ENCODE data around the gene FARSA. TPM values are rescaled to one million over a fixed set of nuclear protein-coding genes. Genes with fewer than 3 reads are reported as not detected.
A peak's percentile ranks its signal among the peaks of the same experiment; 100 is the strongest.

The FARSA gene
- total and polyA plus RNA-seq, 2 of the 13 experiments (the other 11 are each of a cell fraction or from before 2014, with no cell fraction given), result 25.9 to 72.0 TPM

DNA sequence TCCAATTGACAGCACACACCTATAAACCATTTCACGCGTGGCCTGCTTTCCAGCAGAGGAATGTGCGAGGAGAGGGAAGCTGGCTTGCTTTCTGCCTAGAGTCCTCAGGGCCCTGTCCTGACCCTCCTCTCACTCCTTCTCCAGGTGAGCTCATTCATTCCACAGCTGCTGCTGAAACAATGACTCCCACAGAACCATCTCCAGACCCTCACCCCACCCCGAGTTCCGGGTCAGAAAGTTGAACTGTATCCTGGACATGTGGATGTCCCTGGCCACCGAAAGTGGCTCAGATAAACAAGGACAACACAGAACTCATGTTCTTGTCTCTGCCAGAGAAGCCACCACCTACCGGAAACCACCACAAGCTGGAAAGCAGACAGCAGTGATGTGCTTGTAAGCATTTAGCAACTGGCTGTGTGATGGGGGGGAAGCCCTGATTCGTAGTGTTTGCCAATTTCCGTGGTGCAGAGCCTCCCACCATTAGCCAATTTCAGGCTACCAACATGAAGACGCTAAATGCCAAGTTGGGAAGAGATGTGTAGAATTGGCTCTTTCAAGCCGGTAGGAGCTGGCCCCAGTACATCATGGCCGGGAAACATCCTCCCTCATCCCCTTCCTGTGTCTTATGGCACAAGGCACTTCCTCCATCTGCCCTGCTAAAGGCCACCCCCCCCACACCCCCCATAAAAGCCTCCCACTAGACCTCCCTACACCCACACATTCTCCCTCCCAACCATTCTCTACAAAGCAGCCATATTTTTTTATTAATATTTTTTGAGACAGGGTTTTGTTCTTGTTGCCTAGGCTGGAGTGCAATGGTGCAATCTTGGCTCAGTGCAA lies 19.4 kb downstream of the FARSA start (continued):
- TF ChIP-seq ZNF510 (CRISPR knock-in tag; IDR thresholded peaks at IDR 0.05; ENCODE audit: low read depth) (no peak), RXRA (CRISPR knock-in tag; IDR thresholded peaks at IDR 0.05) (no peak), IRF2 (CRISPR knock-in tag; IDR thresholded peaks at IDR 0.05) (no peak), ZNF788 (CRISPR knock-in tag; IDR thresholded peaks at IDR 0.05; ENCODE audit: borderline replicate concordance) (no peak), MEIS1 (CRISPR knock-in tag; IDR thresholded peaks at IDR 0.05; ENCODE audit: borderline replicate concordance) (no peak), HDAC1 (CRISPR knock-in tag; IDR thresholded peaks at IDR 0.05) (0 out of 2 replicates have a peak, but pooled peaks have one; percentile 27), PAWR (CRISPR knock-in tag; IDR thresholded peaks at IDR 0.05; ENCODE audit: borderline replicate concordance) (no peak), ETV5 (CRISPR knock-in tag; IDR thresholded peaks at IDR 0.05; ENCODE audit: borderline replicate concordance) (peak; percentile 76; the same call in 1 of the 2 replicates), IRX3 (CRISPR knock-in tag; IDR thresholded peaks at IDR 0.05; ENCODE audit: borderline replicate concordance, low read depth) (no peak), ZNF34 (CRISPR knock-in tag; IDR thresholded peaks at IDR 0.05; ENCODE audit: borderline replicate concordance) (no peak), ELF3 (CRISPR knock-in tag; IDR thresholded peaks at IDR 0.05) (peak; percentile 53), GLMP (CRISPR knock-in tag; IDR thresholded peaks at IDR 0.05; ENCODE audit: borderline replicate concordance) (no peak), LCORL (IDR thresholded peaks at IDR 0.05) (no peak), LCORL (CRISPR knock-in tag; IDR thresholded peaks at IDR 0.05) (no peak), CBX1 (IDR thresholded peaks at IDR 0.05; ENCODE audit: low read depth) (no peak), SP2 (CRISPR knock-in tag; IDR thresholded peaks at IDR 0.05) (no peak), ZBTB7B (CRISPR knock-in tag; IDR thresholded peaks at IDR 0.05) (no peak), ESRRA (CRISPR knock-in tag; IDR thresholded peaks at IDR 0.05; ENCODE audit: low read depth) (no peak)
- TF ChIP-seq, protein P1, sequence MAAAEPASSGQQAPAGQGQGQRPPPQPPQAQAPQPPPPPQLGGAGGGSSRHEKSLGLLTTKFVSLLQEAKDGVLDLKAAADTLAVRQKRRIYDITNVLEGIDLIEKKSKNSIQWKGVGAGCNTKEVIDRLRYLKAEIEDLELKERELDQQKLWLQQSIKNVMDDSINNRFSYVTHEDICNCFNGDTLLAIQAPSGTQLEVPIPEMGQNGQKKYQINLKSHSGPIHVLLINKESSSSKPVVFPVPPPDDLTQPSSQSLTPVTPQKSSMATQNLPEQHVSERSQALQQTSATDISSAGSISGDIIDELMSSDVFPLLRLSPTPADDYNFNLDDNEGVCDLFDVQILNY (CRISPR knock-in tag; conservative IDR thresholded peaks at IDR 0.05), result no peak
- TF ChIP-seq, protein P2, sequence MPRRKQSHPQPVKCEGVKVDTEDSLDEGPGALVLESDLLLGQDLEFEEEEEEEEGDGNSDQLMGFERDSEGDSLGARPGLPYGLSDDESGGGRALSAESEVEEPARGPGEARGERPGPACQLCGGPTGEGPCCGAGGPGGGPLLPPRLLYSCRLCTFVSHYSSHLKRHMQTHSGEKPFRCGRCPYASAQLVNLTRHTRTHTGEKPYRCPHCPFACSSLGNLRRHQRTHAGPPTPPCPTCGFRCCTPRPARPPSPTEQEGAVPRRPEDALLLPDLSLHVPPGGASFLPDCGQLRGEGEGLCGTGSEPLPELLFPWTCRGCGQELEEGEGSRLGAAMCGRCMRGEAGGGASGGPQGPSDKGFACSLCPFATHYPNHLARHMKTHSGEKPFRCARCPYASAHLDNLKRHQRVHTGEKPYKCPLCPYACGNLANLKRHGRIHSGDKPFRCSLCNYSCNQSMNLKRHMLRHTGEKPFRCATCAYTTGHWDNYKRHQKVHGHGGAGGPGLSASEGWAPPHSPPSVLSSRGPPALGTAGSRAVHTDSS (CRISPR knock-in tag; conservative IDR thresholded peaks at IDR 0.05), result no peak
- TF ChIP-seq, protein P3, sequence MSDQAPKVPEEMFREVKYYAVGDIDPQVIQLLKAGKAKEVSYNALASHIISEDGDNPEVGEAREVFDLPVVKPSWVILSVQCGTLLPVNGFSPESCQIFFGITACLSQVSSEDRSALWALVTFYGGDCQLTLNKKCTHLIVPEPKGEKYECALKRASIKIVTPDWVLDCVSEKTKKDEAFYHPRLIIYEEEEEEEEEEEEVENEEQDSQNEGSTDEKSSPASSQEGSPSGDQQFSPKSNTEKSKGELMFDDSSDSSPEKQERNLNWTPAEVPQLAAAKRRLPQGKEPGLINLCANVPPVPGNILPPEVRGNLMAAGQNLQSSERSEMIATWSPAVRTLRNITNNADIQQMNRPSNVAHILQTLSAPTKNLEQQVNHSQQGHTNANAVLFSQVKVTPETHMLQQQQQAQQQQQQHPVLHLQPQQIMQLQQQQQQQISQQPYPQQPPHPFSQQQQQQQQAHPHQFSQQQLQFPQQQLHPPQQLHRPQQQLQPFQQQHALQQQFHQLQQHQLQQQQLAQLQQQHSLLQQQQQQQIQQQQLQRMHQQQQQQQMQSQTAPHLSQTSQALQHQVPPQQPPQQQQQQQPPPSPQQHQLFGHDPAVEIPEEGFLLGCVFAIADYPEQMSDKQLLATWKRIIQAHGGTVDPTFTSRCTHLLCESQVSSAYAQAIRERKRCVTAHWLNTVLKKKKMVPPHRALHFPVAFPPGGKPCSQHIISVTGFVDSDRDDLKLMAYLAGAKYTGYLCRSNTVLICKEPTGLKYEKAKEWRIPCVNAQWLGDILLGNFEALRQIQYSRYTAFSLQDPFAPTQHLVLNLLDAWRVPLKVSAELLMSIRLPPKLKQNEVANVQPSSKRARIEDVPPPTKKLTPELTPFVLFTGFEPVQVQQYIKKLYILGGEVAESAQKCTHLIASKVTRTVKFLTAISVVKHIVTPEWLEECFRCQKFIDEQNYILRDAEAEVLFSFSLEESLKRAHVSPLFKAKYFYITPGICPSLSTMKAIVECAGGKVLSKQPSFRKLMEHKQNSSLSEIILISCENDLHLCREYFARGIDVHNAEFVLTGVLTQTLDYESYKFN (CRISPR knock-in tag; conservative IDR thresholded peaks at IDR 0.05), result 0 out of 2 replicates have a peak, but pooled peaks have one; percentile 45

All from HepG2 (cell line).